Stromal cell of bone marrow (primary cell): ENCODE results near the gene SDK2.

Source experiments
- DNase-seq: peaks from one replicate; pipeline ENCODE4 v3.0.0-alpha.2; 2012; ENCODE audit warnings: low read depth

Gene SDK2

GRCh38 chr17:73391331-73392265, 252.6 kb downstream of the SDK2 start:
- no peak for DNase-seq

GRCh38 chr17:73390851-73391250, 253.4 kb downstream of the SDK2 start:
- no peak for DNase-seq

- DNase-seq, result no peak
Measured at GRCh38 chr17:73390221-73390620, 254.0 kb downstream of the SDK2 start.

- DNase-seq, result no peak
Measured at GRCh38 chr17:73389411-73389810, 254.8 kb downstream of the SDK2 start.

- no peak for DNase-seq
Measured at GRCh38 chr17:73388578-73388905, 255.7 kb downstream of the SDK2 start.

- peak; percentile 11 for DNase-seq
Measured at GRCh38 chr17:73387746-73388577, 256.3 kb downstream of the SDK2 start.

- DNase-seq, result no peak
Measured at GRCh38 chr17:73386561-73386960, 257.7 kb downstream of the SDK2 start.

- no peak for DNase-seq
Measured at GRCh38 chr17:73384926-73385325, 259.3 kb downstream of the SDK2 start.

GRCh38 chr17:73380439-73381106, 263.7 kb downstream of the SDK2 start:
- no peak for DNase-seq

- DNase-seq, result no peak
Measured at GRCh38 chr17:73379826-73380225, 264.4 kb downstream of the SDK2 start.

GRCh38 chr17:73378974-73379470, 265.2 kb downstream of the SDK2 start:
- DNase-seq, result no peak

GRCh38 chr17:73376636-73377035, 267.6 kb downstream of the SDK2 start:
- DNase-seq, result no peak

- DNase-seq, result no peak
Measured at GRCh38 chr17:73376152-73376551, 268.1 kb downstream of the SDK2 start.

- DNase-seq, result no peak
Measured at GRCh38 chr17:73371836-73372235, 272.4 kb downstream of the SDK2 start.

GRCh38 chr17:73371285-73371684, 273.0 kb downstream of the SDK2 start:
- peak; percentile 80 for DNase-seq

- peak; percentile 34 for DNase-seq
Measured at GRCh38 chr17:73369817-73370490, 274.3 kb downstream of the SDK2 start.

GRCh38 chr17:73369111-73369521, 275.1 kb downstream of the SDK2 start:
- DNase-seq, result no peak

GRCh38 chr17:73368085-73368631, 276.1 kb downstream of the SDK2 start:
- no peak for DNase-seq

GRCh38 chr17:73365906-73366623, 278.2 kb downstream of the SDK2 start:
- no peak for DNase-seq

GRCh38 chr17:73365301-73365874, 278.9 kb downstream of the SDK2 start:
- no peak for DNase-seq
